GM12801 (cell line): Measurements from ENCODE around the gene KATNAL2.

Experiments
- TF ChIP-seq, protein P1 (sequence below): IDR thresholded peaks from one replicate; pipeline ENCODE4 v1.5.1; 2011; ENCODE audit warnings: control low read depth; ENCODE audit not compliant: insufficient read length; ENCODE audit errors: extremely low read depth

The KATNAL2 gene

DNA sequence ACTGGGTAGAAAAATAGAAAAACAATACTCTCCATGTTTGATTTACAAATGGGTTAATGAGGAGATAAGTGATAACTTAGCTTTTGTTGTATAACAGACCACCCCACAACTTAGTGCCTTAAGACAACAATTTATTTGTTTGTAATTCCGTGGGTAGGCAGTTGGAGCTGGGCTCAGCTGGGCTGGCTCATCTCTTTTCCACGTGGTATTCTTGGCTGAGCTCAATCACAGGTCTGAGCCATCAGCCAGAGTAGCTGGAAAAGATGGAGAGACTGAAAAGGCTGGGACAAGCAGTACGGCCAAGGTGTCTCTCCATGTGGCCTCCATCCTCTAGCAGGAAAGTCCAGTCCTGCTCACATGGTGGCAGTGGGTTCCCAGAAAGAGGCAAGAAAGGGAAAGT is 150.2 kb downstream of the KATNAL2 start:
- TF ChIP-seq, protein P1, sequence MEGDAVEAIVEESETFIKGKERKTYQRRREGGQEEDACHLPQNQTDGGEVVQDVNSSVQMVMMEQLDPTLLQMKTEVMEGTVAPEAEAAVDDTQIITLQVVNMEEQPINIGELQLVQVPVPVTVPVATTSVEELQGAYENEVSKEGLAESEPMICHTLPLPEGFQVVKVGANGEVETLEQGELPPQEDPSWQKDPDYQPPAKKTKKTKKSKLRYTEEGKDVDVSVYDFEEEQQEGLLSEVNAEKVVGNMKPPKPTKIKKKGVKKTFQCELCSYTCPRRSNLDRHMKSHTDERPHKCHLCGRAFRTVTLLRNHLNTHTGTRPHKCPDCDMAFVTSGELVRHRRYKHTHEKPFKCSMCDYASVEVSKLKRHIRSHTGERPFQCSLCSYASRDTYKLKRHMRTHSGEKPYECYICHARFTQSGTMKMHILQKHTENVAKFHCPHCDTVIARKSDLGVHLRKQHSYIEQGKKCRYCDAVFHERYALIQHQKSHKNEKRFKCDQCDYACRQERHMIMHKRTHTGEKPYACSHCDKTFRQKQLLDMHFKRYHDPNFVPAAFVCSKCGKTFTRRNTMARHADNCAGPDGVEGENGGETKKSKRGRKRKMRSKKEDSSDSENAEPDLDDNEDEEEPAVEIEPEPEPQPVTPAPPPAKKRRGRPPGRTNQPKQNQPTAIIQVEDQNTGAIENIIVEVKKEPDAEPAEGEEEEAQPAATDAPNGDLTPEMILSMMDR = no peak

- TF ChIP-seq, protein P1 = no peak
Observed at GRCh38 chr18:47075098-47075883, 157.9 kb downstream of the KATNAL2 start.

GRCh38 chr18:47077111-47077510 is 159.7 kb downstream of the KATNAL2 start:
- TF ChIP-seq, protein P1 = no peak

GRCh38 chr18:47080872-47081271 is 163.5 kb downstream of the KATNAL2 start:
- TF ChIP-seq, protein P1 = no peak

GRCh38 chr18:47081578-47081977 is 164.2 kb downstream of the KATNAL2 start:
- TF ChIP-seq, protein P1 = no peak

- TF ChIP-seq, protein P1 = no peak
Observed at GRCh38 chr18:47087676-47088075, 170.3 kb downstream of the KATNAL2 start.

- TF ChIP-seq, protein P1 = no peak
Observed at GRCh38 chr18:47095810-47096209, 178.4 kb downstream of the KATNAL2 start.
